Hematopoietic multipotent progenitor cell treated with erythropoietin and hydrocortisone succinate and interleukin-3 and kit ligand, for 15 days (in vitro differentiated cells): Measurements from ENCODE around the gene APH1B.
"Not testable (repeated sequence)": the region's sequence is repeated elsewhere in the genome, so short reads cannot be mapped to it uniquely, and the experiment has no call there.

Experiments used
- DNase-seq: peaks from one replicate; pipeline ENCODE4 v3.0.0-alpha.2; 2015; ENCODE audit warnings: low spot score

The APH1B gene

GRCh38 chr15:63296195-63296594, 18.8 kb downstream of the APH1B start:
- no peak for DNase-seq

- no peak for DNase-seq
These were observed 22.7 kb downstream of the APH1B start for GRCh38 chr15:63299943-63300575.

GRCh38 chr15:63301088-63301487, 23.7 kb downstream of the APH1B start:
- DNase-seq: no peak

- DNase-seq: no peak
These were observed 27.9 kb downstream of the APH1B start for GRCh38 chr15:63305260-63305659.

GRCh38 chr15:63306492-63307073, 29.2 kb downstream of the APH1B start:
- DNase-seq: no peak

- DNase-seq: no peak
These were observed 31.1 kb downstream of the APH1B start for GRCh38 chr15:63308491-63308890.

- DNase-seq: no peak
These were observed 31.5 kb downstream of the APH1B start for GRCh38 chr15:63308947-63309346.

- DNase-seq: no peak
These were observed 33.2 kb downstream of the APH1B start for GRCh38 chr15:63310646-63311045.

- no peak for DNase-seq
These were observed 34.9 kb downstream of the APH1B start for GRCh38 chr15:63312286-63312685.

- DNase-seq: no peak
These were observed 36.4 kb downstream of the APH1B start for GRCh38 chr15:63313825-63314224.

- no peak for DNase-seq
These were observed 37.0 kb downstream of the APH1B start for GRCh38 chr15:63314409-63314808.

- DNase-seq: no peak
These were observed 40.9 kb downstream of the APH1B start for GRCh38 chr15:63318344-63318743.

GRCh38 chr15:63319065-63319464, 41.7 kb downstream of the APH1B start:
- no peak for DNase-seq

GRCh38 chr15:63320446-63320845, 43.0 kb downstream of the APH1B start:
- not testable (repeated sequence) for DNase-seq

GRCh38 chr15:63320981-63321380, 43.6 kb downstream of the APH1B start:
- DNase-seq: not testable (repeated sequence)

GRCh38 chr15:63321462-63321861, 44.1 kb downstream of the APH1B start:
- DNase-seq: no peak

- peak; percentile 19 for DNase-seq
These were observed 45.1 kb downstream of the APH1B start for GRCh38 chr15:63322541-63322940.

- no peak for DNase-seq
These were observed 46.6 kb downstream of the APH1B start for GRCh38 chr15:63323798-63324563.

GRCh38 chr15:63324770-63325169, 47.4 kb downstream of the APH1B start:
- no peak for DNase-seq

- DNase-seq: no peak
These were observed 50.4 kb downstream of the APH1B start for GRCh38 chr15:63327648-63328421.

- DNase-seq: no peak
These were observed 52.4 kb downstream of the APH1B start for GRCh38 chr15:63329567-63330350.

GRCh38 chr15:63330926-63331325, 53.5 kb downstream of the APH1B start:
- no peak for DNase-seq
